ENCODE data around the gene ADGRE3. TPM values are rescaled to one million over a fixed set of nuclear protein-coding genes. Genes with fewer than 3 reads are reported as not detected.

The ADGRE3 gene
- total and polyA plus RNA-seq, 9 donors, result 0.04 to 0.15 (median 0.08) TPM; not detected in 5

DNA sequence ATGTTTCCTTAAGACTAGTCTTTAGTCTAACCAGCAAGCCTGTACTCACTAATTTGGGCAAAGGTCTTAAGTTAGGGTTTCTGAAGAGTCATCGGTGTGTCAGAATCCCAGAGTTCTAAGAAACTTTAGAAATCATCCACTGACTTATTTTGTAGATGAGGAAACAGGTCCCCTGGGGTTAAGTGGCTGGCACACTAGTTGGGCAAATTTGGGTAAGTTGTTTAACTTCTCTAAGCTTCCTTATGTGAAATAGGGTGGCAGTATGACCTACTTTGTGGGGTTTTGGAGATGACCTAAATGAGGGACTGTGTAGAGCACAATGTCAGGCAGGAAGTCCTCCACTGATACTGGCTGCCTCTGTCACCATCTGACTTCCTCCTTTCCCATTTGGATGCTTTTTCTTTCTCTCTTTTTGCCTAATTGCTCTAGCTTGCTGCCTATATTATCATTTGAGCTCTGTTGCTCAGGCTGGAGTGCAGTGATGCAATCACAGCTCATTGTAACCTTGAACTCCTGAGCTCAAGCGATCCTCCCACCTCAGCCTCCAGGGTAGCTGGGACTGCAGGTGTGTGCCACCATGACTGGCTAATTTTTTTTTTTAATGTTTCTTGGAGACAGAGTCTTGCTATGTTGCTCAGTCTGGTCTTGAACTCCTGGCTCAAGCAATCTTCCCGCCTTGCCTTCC lies 2.3 kb downstream of the ADGRE3 start:
- no peak overlapping the region for H3K4me3 ChIP-seq (ENCODE audit: low read length)

DNA sequence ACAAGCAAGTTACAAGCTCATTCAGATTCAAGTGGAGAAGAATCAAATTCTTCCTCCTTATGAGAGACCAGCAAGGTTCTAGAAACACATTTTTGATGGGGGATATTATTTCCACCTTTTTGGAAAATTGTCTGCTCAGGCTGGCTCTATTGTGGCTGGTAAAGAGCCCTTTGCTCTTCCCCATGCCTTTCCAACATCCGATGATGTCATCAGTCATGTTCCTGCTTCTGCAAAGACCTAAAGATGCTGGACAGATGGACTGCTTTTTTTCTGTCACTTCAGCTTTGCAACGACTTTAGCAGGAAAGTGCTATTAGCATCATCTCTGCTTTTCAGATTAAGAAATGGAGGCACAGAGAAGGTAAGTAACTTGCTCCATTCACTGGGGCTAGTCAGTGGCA lies 4.2 kb downstream of the ADGRE3 start:
- DNase-seq, result no peak
- Histone ChIP-seq H3K27ac (ENCODE audit: low read length) (no peak overlapping the region), H3K9me3 (replicated peaks; ENCODE audit: control insufficient read depth, low read depth, low read length) (peaks cover 5% of the 10 kb centered on the region), H3K27me3 (ENCODE audit: control insufficient read depth, insufficient read depth, low read length) (no peaks in the 10 kb centered on the region), H3K36me3 (ENCODE audit: control insufficient read depth, insufficient read depth, low read length) (no peaks in the 10 kb centered on the region), H3K4me3 (ENCODE audit: low read length) (no peak overlapping the region), H3K4me1 (ENCODE audit: control insufficient read depth, insufficient read depth, low read length) (no peaks in the 10 kb centered on the region)
- WGBS (ENCODE audit: insufficient coverage), result 67% methylated on average over 1 of the region's 2 CpGs

More for the DNA sequence above, 2.3 kb downstream of the ADGRE3 start:
- no peaks in the 10 kb centered on the region for H3K36me3 ChIP-seq (ENCODE audit: control insufficient read depth, insufficient read depth, low read length)
- 90% methylated on average over 2 of the region's 3 CpGs for WGBS (ENCODE audit: insufficient coverage)
- peaks cover 5% of the 10 kb centered on the region for H3K9me3 ChIP-seq (replicated peaks; ENCODE audit: control insufficient read depth, low read depth, low read length)
- DNase-seq, result no peak
- no peak overlapping the region for H3K27ac ChIP-seq (ENCODE audit: low read length)
- no peaks in the 10 kb centered on the region for H3K27me3 ChIP-seq (ENCODE audit: control insufficient read depth, insufficient read depth, low read length)
- H3K4me1 ChIP-seq (ENCODE audit: control insufficient read depth, insufficient read depth, low read length), result no peaks in the 10 kb centered on the region

DNA sequence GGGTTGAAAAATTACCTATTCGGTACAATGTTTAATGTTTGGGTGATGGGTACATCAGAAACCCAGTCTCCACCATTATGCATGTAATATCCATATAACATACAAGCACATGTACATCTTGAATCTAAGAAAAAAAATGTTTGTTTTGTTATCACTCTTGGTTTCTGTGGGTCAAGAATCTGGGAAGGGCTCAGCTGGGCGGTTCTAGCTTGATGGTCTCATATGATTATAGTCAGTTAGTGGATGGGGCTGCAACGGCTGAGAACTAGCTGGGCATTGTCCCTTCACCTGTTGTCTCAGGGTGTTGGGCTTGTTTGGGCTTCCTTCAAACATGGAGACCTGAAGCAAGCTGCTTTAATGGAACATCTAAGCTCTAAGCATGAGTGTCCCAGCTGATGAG lies 4.7 kb downstream of the ADGRE3 start:
- no peaks in the 10 kb centered on the region for H3K27me3 ChIP-seq (ENCODE audit: control insufficient read depth, insufficient read depth, low read length)
- 63% methylated on average over 2 of the region's 3 CpGs for WGBS (ENCODE audit: insufficient coverage)
- H3K36me3 ChIP-seq (ENCODE audit: control insufficient read depth, insufficient read depth, low read length), result no peaks in the 10 kb centered on the region

DNA sequence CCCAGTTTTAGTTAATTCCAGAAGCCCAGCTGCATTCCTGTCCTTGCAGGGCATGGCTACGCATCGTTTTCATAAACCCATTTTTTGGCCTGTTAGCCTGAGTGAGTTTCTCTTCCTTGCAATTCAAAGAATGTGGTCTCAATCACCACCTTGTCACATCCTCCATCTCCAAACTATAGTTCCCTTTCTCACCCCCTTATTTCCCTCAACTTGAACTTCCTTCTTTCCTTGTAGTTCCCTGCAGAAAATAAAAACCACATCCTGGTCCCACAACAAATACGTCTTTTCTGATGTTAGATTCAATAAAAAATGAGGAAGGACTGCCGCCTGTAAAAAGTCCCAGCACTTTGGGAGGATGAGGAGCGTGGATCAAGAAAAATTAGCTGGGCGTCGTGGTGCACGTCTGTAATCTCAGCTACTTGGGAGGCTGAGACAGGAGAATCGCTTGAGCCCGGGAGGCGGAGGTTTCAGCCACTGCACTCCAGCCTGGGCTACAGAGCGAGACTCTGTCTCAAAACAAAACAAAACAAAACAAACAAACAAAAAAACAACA lies 13.2 kb downstream of the ADGRE3 start:
- H3K4me1 ChIP-seq (ENCODE audit: control insufficient read depth, insufficient read depth, low read length), result no peaks in the 10 kb centered on the region
- no peak overlapping the region for H3K4me3 ChIP-seq (ENCODE audit: low read length)
- no peaks in the 10 kb centered on the region for H3K27me3 ChIP-seq (ENCODE audit: control insufficient read depth, insufficient read depth, low read length)
- WGBS (ENCODE audit: insufficient coverage), result 75% methylated on average over 2 of the region's 12 CpGs
- H3K27ac ChIP-seq (ENCODE audit: low read length), result no peak overlapping the region
- DNase-seq, result peak; percentile 64
- H3K9me3 ChIP-seq (replicated peaks; ENCODE audit: control insufficient read depth, low read depth, low read length), result no peaks in the 10 kb centered on the region
- H3K36me3 ChIP-seq (ENCODE audit: control insufficient read depth, insufficient read depth, low read length), result no peaks in the 10 kb centered on the region

More for the DNA sequence above, 4.7 kb downstream of the ADGRE3 start:
- Histone ChIP-seq H3K4me1 (ENCODE audit: control insufficient read depth, insufficient read depth, low read length) (no peaks in the 10 kb centered on the region), H3K9me3 (replicated peaks; ENCODE audit: control insufficient read depth, low read depth, low read length) (peaks cover 5% of the 10 kb centered on the region), H3K4me3 (ENCODE audit: low read length) (no peak overlapping the region), H3K27ac (ENCODE audit: low read length) (no peak overlapping the region)
- no peak for DNase-seq

DNA sequence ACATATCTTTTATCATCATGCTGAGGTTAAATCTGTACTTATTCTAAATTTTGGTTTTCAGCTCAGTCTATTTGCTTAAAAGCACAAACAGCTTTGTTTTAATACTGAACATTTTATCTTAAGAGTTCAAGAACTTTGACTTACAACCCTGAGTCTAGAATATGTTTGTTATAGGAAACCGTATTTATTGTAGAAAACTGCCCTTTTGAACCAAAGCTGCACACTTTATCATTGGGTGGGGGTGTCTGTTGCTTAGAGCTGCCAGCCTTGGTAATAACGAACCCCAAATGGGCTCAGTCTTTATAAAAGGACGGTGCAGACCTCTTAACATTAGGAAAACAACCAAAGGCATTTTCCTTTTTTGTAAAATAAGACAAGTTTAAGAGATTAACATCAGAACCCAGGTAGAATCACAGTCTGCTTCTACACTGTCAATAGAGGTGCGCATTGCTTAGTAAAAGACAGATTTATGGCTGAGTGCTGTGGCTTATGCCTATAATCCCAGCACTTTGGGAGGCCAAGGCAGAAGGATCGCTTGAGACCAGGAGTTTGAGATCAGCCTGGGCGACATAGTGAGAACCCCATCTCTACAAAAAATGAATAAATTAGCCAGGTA lies 14.7 kb downstream of the ADGRE3 start:
- no peaks in the 10 kb centered on the region for H3K36me3 ChIP-seq (ENCODE audit: control insufficient read depth, insufficient read depth, low read length)
- no peaks in the 10 kb centered on the region for H3K4me1 ChIP-seq (ENCODE audit: control insufficient read depth, insufficient read depth, low read length)
- DNase-seq, result no peak
- no peak overlapping the region for H3K27ac ChIP-seq (ENCODE audit: low read length)
- no peaks in the 10 kb centered on the region for H3K9me3 ChIP-seq (replicated peaks; ENCODE audit: control insufficient read depth, low read depth, low read length)
- H3K4me3 ChIP-seq (ENCODE audit: low read length), result no peak overlapping the region
- WGBS (ENCODE audit: insufficient coverage), result no CpG with 5 or more reads among the region's 6 CpGs
- H3K27me3 ChIP-seq (ENCODE audit: control insufficient read depth, insufficient read depth, low read length), result no peaks in the 10 kb centered on the region

DNA sequence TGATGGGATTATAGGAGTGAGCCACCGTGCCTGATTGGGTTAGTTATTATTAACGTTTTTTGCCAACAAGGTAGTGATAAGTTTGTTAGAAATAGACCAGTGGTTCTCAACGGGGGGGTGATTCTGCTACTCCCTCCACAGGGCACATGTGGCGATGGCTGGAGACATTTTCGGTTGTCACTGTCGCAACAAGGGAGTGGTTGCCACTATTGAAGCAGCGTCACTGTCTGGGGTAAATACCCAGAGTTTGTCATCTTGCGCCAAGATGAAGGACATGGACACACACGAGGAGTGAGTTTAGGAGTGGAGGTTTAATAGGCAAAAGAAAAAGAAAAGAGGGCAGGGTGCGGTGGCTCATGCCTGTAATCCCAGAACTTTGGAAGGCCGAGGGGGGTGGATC lies 18.9 kb downstream of the ADGRE3 start:
- no peak overlapping the region for H3K27ac ChIP-seq (ENCODE audit: low read length)
- H3K4me1 ChIP-seq (ENCODE audit: control insufficient read depth, insufficient read depth, low read length), result no peaks in the 10 kb centered on the region
- 80% methylated on average over 9 of the region's 11 CpGs for WGBS (ENCODE audit: insufficient coverage)
- DNase-seq, result no peak
- H3K4me3 ChIP-seq (ENCODE audit: low read length), result no peak overlapping the region
- H3K27me3 ChIP-seq (ENCODE audit: control insufficient read depth, insufficient read depth, low read length), result no peaks in the 10 kb centered on the region
- no peaks in the 10 kb centered on the region for H3K36me3 ChIP-seq (ENCODE audit: control insufficient read depth, insufficient read depth, low read length)
- H3K9me3 ChIP-seq (replicated peaks; ENCODE audit: control insufficient read depth, low read depth, low read length), result no peaks in the 10 kb centered on the region

DNA sequence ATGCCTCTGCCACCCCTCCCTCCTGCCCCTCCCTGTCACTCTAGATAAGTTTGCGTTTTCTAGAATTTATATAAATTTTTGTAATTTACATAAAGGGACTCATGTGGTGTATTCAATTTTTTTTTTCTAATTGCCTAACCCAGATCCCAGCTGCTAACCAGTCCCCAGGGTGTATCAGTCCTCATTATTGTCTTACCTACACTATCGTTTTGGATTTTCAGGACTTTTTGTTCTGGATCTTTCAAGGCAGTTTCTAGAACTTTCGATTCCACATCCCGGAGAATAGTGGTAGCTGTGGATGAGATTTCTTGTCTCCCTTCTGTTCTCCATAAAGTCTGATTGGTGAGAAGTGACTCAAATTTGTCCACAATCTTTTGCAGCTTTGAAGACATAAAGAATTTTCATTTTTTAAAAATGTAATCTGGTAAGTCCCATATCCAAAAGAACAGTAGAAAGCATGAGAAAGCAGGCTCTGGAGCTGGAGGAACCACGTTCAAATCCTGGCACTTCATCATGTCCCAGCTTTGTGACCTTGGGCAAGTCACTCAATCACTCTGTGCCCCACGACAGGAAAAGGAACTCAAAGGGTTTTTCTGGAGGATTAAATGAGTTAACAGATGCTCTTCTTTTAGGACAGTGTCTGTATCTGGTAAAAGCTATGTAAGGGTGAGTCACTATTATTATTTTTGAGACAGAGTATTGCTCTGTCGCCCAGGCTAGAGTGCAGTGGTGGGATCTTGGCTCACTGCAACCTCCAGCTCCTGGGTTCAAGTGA lies 19.7 kb downstream of the ADGRE3 start:
- Histone ChIP-seq H3K9me3 (replicated peaks; ENCODE audit: control insufficient read depth, low read depth, low read length) (no peaks in the 10 kb centered on the region), H3K36me3 (ENCODE audit: control insufficient read depth, insufficient read depth, low read length) (no peaks in the 10 kb centered on the region), H3K4me1 (ENCODE audit: control insufficient read depth, insufficient read depth, low read length) (no peaks in the 10 kb centered on the region), H3K27me3 (ENCODE audit: control insufficient read depth, insufficient read depth, low read length) (no peaks in the 10 kb centered on the region), H3K4me3 (ENCODE audit: low read length) (no peak overlapping the region), H3K27ac (ENCODE audit: low read length) (no peak overlapping the region)
- DNase-seq, result no peak
- 61% methylated on average over 3 of the region's 7 CpGs for WGBS (ENCODE audit: insufficient coverage)

DNA sequence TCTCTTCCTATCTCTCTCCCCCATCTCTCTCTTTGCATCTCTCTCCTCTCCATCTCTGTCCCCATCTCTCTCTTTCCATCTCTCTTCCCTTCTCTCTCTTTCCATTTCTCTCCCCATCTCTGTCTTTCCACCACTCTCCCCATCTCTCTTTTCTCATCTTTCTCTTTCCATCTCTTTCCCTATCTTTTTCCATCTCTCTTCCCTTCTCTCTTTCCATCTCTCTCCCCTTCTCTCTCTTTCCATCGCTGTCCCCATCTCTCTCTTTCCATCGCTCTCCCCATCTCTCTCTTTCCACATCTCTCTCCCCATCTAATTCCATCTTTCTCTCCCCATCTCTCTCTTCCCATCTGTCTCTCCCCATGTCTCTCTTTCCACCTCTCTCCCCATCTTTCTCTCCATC lies 24.5 kb downstream of the ADGRE3 start:
- no peak for DNase-seq
- no peaks in the 10 kb centered on the region for H3K36me3 ChIP-seq (ENCODE audit: control insufficient read depth, insufficient read depth, low read length)
- WGBS (ENCODE audit: insufficient coverage), result 55% methylated on average over 2 of the region's 2 CpGs

DNA sequence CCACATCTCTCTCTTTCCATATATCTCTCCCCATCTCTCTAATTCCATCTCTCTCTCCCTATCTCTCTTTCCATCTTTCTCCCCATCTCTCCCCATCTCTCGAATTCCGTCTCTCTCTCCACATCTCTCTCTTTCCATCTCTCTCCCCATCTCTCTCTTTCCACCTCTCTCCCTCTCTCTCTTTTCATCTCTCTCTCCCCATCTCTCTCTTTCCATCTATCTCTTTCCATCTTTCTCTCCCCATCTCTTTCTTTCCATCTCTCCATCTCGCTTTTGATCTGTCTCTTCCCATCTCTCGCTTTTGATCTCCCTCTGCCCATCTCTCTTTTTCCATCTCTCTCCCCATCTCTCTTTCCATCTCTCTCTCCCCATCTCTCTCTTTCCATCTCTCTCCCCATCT lies 25.6 kb downstream of the ADGRE3 start:
- 78% methylated on average over 4 of the region's 4 CpGs for WGBS (ENCODE audit: insufficient coverage)
- no peak overlapping the region for H3K27ac ChIP-seq (ENCODE audit: low read length)
- no peaks in the 10 kb centered on the region for H3K27me3 ChIP-seq (ENCODE audit: control insufficient read depth, insufficient read depth, low read length)
- H3K4me1 ChIP-seq (ENCODE audit: control insufficient read depth, insufficient read depth, low read length), result no peaks in the 10 kb centered on the region
- no peak overlapping the region for H3K4me3 ChIP-seq (ENCODE audit: low read length)
- no peaks in the 10 kb centered on the region for H3K9me3 ChIP-seq (replicated peaks; ENCODE audit: control insufficient read depth, low read depth, low read length)
- H3K36me3 ChIP-seq (ENCODE audit: control insufficient read depth, insufficient read depth, low read length), result no peaks in the 10 kb centered on the region
- DNase-seq, result no peak

More for the DNA sequence above, 24.5 kb downstream of the ADGRE3 start:
- no peak overlapping the region for H3K27ac ChIP-seq (ENCODE audit: low read length)
- H3K9me3 ChIP-seq (replicated peaks; ENCODE audit: control insufficient read depth, low read depth, low read length), result no peaks in the 10 kb centered on the region
- H3K4me1 ChIP-seq (ENCODE audit: control insufficient read depth, insufficient read depth, low read length), result no peaks in the 10 kb centered on the region
- no peak overlapping the region for H3K4me3 ChIP-seq (ENCODE audit: low read length)
- H3K27me3 ChIP-seq (ENCODE audit: control insufficient read depth, insufficient read depth, low read length), result no peaks in the 10 kb centered on the region

DNA sequence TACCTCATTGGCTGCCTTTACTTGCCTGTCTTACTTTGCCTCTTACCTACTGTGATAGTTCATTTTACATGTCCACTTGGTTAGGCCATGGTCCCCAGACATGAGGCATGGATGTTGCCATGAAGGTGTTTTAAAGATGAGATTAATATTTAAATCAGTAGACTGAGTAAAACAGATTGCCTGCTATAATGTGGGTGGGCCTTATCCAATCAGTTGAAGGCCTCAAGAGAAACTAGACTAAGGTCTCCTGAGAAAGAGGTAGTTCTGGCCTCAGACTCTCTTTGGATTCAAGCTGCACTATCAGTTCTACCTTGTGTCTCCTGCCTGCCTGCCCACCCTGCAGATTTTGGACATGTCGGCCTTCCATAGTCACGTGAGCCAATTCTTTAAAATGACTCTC lies 26.1 kb downstream of the ADGRE3 start:
- H3K9me3 ChIP-seq (replicated peaks; ENCODE audit: control insufficient read depth, low read depth, low read length), result no peaks in the 10 kb centered on the region
- no peak for DNase-seq
- H3K4me3 ChIP-seq (ENCODE audit: low read length), result no peak overlapping the region
- H3K27me3 ChIP-seq (ENCODE audit: control insufficient read depth, insufficient read depth, low read length), result no peaks in the 10 kb centered on the region
- H3K27ac ChIP-seq (ENCODE audit: low read length), result no peak overlapping the region
- 87% methylated on average over 2 of the region's 2 CpGs for WGBS (ENCODE audit: insufficient coverage)
- H3K4me1 ChIP-seq (ENCODE audit: control insufficient read depth, insufficient read depth, low read length), result no peaks in the 10 kb centered on the region
- H3K36me3 ChIP-seq (ENCODE audit: control insufficient read depth, insufficient read depth, low read length), result no peaks in the 10 kb centered on the region
